C1 segment of cervical spinal cord (tissue), 14 donors: ENCODE data around the gene TPP2.

Experiments
- DNase-seq, 14 donors: peaks; one replicate each; lab custom pipeline; 2025; lab: John Stamatoyannopoulos, UW

Gene TPP2

DNA sequence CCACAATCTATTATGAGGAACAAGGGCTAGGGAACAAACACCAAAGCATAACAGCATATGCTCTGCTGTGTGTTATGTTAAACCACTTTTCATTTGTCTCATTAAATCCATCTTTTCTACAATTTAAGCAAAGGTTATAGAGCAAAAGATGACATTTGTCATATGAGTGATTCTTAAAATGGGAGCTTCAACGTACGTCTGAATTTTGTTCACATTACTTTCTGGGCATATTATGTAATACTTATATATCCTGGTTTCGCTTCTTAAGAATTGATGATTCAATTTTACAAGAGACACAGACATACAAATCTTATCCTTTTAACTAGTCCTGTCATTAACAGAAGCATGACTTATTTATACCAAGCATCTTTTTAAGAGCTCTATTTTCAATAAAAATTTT is 3.3 kb upstream of the TPP2 start:
- no peak for DNase-seq

DNA sequence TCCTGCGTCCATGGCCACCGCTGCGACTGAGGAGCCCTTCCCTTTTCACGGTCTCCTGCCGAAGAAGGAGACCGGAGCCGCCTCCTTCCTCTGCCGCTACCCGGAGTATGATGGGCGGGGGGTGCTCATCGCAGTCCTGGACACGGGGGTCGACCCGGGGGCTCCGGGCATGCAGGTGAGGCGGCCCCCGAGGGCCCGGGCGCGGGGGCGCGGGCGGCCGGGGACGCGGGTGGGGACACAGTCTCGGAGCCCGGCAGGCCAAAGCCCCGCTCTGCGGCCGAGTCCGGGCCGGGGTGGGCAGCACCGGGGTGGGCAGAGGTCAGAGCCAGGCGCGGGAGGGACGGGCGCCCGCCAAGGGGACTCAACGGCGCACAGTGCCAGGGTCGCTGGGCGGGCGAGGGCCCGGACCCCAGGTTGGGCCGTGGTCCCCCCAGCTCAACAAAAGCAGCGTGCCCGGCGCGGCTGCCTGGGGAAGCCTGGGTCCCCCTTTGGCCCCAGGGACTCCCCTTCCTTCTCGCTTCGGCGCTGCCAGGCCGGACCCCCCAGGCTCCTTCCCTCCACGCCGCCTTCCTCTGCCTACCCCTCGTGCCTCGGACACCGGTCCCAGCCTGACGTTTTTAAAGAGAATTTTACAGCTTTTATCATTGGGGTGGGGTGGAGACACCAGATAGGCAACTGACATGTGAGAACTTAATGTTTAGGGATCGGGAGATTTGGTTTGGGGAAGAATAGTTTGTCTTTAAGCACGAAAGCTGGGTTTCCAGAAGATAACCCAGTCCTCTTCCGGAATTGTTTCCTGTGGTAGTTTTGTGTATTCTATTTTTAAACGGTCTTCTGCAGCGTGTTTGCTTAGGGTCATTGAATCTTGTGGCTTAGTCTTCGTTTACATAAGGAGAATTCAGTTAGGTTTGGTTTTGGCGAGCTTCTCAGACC is 509 bp downstream of the TPP2 start:
- peak in 6 of 14 donors; percentile 9 to 53 (median 48) for DNase-seq

DNA sequence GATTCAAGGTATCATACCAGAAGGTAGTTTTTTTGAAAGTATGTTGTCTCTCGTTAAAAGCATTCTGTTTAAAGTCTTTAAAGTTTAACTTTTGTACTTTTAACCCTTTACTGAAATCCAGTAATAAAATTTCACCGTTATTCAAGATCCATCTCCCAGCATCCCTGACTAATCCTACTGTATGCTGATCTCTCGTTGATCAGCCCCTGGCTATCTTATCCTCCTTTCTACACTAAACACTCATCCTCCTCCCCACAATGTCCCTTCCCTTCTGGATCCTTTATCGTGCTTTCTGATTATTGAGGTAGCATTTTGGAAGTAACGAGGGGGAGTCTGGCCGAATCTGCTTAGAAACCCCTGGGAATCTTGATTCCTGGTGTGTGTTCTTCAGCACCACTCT is 1.3 kb downstream of the TPP2 start:
- DNase-seq, result no peak

DNA sequence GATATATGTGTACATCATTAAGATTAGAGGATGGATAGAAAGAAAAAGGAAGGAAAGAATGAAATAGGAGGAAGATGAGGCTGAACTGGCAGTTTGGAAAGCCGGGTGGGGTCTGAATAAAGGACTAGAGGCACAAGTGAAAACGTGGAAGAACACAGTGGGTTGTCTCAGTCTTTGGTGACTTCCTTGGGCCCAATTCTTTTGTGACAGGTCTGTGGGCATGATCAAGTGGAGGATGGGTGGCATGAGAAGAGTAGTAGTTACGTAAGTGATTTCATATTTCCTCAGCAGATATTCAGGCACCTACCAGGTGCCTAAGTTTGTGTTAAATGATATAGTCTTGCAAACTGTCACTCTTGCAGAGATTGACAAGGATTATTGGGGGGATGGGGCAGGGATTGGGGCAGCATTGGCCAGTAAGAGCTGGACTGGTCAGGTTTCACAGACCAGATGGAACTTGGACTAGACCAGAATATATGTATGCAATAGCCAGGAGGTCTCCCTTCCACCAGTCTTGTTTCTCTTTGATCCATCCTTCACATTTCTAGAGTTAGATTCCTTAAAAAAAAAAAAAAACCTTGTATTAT is 2.7 kb downstream of the TPP2 start:
- no peak for DNase-seq

DNA sequence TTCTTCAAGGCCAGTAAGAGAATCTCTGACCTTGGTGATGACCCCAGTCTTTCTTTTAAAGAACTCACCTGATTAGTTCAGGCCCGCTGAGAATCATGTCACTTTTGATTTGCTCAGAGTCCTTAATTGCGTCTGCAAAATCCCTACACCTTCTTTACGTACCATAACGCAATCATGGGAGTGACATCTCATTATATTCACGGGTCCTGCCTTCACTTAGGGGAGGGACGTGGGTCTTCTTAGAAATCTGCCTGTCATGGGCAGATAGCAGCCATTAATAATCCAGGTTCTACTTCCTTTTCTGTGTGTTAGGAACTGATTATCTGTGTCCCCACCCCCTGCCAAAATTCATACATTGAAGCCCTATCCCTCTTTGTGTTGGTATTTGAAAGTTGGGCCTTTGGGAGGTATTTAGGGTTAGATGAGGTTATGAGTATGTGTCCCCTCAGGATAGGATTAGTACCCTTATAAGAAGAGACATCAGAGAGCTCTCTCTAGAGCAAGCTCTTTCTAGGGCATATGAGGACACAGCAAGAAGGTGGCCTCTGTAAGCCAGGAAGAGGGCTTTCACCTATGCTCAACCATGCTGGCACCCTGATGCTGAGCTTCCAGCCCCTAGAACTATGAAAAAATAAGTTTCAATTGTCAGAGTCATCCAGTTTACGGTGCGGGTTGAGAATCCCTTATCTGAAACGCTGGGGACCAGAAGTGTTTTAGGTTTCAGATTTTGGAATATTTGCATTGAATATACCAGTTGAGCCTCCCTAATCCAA is 9.9 kb downstream of the TPP2 start:
- no peak for DNase-seq

DNA sequence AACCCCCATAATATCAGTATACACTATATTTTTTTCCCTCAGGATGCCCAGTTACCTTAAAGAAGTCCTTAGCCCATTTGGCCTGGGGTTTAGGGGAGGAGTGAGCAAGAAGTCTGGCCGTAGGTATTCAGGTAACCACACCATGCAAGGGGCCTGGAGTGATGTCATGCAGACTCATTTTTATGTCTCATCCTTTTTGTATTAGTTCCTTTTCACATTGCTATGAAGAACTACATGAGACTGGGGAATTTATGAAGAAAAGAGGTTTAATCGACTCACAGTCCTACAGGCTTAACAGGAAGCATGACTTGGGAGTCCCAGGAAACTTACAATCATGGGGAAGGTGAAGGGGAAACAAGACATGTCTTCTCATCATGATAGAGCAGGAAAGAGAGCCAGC is 12.2 kb downstream of the TPP2 start:
- no peak for DNase-seq

DNA sequence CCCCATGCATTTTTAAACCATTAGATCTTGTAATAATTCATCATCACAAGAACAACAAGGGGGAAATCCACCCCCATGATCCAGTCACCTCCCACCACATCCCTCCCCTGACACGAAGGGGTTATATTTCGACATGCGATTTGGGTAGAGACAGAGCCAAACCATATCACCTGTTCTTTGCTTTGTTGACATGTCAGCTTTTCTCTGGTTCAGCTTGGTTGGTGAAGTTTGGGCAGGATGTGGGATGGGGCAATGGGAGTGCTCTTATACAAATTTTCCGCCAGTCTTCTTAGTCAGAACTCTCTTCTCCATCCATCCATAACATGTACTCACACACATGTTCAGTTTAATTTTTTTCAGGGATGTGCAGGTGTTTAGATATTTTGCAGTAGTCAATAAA is 12.9 kb downstream of the TPP2 start:
- no peak for DNase-seq

DNA sequence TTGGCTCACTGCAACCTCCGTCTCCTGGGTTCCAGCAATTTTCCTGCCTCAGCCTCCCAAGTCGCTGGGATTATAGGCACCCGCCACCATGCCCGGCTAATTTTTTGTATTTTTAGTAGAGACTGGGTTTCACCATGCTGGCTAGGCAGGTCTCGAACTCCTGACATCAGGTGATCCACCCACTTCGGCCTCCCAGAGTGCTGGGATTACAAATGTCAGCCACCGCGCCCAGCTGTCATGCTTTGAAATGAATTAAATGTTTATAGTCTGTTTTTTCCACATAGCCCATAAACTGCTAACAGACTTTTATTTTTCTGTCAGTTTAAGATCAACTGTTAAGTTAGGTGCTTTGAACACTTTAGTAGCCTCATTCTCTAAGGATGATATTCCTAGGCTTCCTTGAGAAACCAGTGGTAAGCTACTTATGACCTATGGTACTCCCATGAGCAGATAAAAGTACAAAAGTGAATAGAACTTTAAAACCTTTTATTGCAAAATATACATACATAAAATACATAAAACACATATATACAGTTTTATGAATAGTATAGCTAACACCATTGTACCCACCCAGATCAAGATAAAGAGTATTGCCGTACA is 13.6 kb downstream of the TPP2 start:
- DNase-seq, result no peak

DNA sequence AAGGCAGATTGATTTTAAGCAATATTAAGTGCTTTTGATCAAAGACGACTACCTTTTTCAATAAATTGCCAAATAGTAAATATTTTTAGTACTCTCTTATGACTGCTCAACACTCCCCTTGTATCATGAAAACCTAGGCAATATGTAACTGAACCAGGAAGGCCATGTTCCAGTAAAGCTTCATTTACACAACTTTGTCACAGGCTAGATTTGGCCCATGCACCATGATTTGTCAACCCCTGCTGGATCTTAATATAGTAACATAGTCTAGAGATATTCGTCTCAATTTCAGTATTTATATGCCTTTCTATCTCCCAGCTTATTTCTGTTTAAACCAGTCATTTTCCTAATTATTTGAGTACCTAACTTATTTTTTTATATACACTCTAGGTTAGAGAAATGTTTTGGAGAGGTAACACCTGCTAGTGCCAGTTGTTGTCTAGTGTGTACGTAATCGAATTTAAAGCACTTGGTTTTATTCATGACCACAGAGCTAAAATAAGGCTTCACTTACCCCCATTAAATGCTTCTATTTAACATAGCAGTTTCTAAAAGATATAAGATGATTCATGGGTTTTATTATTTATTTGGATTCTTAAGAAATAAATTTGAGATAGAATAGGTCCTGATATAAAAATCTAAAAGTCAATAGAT is 21.0 kb downstream of the TPP2 start:
- DNase-seq, result no peak

DNA sequence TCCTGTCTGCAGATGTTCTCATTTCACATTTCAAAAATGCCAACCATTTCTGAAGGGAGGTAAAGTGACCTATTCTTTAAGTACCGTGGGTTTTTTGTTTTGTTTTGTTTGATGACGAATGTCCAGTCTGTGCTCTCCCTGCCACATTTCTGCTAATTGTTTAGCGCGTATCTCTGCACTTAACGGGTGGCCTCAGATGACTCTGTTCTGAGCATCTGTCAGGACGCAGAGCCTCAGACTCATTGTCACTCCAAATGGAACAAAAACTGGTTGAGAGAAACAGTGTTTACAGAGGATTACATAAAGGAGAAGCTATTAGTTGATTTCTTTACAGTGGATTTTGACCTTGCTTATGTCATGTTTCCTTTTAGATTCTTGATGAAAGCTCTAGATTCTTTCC is 23.7 kb downstream of the TPP2 start:
- DNase-seq, result no peak

DNA sequence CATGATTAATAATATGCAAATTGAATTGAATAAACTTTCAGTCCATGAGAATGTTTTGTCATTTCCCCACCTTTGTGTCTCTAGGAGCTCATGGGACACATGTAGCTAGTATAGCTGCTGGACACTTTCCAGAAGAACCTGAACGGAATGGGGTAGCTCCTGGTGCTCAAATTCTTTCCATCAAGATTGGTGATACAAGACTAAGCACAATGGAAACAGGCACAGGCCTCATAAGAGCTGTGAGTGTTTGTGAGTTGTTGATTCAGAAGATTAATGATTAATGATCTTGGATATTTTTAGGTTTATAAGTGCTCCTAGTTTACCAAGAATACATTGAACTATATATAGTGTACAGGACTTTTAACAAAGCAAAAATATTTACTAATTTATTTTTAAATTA is 30.1 kb downstream of the TPP2 start:
- no peak for DNase-seq

DNA sequence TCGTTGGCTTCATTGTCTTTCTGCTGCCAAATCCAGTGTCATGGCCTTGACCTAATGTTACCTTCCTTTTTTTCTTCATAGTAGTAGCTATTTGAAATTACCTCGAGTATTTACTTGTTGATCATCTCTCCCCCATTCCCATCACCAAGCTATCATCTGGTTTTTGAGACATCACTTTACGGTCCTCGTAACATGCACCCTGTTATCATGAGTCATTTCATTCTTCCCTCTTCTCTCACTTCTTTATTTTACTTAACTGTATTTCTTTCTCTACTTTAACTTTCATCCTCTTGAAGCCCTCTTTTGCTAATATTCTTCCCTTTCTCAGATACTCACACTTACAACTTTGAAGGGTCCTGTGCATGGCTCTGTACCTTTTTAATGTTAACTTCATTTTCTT is 31.8 kb downstream of the TPP2 start:
- no peak for DNase-seq

DNA sequence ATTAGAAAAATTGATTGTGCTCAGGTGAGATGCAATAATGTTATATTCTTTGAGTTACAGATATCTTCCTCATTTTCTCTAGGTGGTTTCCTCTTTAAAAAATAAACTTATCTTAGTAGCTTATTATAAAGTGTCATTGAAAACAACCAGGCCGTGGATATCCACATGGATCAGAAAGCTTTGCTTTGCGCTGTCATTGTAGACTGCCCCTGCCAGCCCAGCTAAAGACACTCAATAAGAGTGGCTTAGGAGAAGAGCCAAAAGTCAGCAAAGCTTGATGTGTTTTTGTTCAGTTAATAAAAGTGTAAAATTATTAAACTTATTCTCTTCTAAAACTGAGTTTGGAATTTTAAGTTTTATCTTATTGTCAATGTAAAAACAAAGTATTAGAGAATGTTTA is 34.4 kb downstream of the TPP2 start:
- DNase-seq, result no peak

DNA sequence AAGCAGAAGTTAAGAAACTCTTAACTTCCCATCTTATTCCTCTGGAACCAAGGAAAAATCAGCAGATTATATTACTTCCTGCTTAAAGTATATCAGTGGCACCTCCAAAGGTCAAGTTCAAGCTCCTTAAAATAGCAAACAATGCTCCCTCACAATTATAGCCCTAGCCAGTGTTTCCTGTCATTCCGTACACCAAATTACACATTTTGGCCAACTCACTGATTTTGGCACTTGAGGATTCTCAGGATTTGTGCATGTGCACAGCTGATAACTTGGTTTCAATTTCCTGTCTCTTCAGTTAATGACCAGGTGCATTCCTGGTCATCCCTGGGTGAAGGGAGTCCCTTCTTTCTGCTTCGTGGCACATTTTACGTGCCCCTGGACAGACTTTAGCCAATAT is 42.0 kb downstream of the TPP2 start:
- DNase-seq, result no peak

DNA sequence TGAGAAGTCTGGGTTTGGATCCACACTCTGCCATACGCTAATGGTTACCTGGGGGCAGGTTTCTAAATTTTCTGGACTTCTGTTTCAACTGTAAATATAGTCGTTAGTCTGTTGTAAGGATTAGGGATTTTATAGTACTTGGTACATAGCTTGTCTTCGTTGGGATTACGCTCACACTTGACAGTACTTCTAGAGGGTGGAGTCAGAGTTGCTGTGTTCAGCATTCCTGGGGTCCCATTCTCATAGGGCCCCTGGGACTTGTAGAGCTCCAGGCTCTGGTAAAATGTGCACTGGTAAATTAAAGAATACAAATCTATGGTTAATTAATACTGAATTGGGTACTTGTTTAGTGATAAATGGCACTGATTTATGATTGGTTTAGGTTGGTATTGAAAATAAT is 45.2 kb downstream of the TPP2 start:
- no peak for DNase-seq

DNA sequence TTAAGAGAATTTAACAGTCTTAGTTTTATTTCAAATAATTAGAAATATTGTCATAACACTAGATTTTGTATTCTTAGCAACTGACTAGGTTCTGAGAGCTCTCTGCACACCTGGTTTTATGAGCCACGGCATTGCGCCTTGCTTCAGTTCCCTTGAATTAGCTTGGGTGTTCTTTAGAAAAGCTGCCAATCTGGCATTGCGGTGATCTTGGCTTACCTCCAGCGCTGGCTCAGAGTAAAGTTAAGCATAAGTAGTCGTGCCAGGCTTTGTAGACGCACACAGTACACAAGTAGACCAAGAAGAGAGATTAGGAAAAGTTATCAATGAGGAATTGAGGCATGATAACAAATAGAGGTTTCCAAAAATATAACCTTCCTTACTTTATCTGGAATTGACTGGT is 45.7 kb downstream of the TPP2 start:
- peak in 4 of 14 donors; percentile 0 to 57 (median 6) for DNase-seq

DNA sequence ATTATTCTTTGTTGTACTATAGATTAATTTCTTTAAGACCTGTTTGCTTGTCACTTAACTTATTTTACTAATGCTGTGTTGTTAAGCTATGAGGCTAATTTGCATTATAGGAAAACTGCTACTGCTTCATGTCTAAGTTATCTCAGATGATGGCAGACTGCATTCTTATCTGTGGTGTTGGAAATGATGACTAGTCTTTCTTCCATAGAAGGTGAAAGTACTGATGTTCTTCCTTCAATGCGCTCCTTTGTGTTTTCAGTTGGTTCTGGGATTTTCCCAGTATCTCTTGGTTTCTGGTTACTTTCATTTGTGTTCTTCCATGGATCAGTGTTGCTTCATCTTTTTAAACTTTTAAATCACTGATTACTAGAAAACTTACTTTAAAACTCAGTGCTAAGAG is 46.9 kb downstream of the TPP2 start:
- no peak for DNase-seq

DNA sequence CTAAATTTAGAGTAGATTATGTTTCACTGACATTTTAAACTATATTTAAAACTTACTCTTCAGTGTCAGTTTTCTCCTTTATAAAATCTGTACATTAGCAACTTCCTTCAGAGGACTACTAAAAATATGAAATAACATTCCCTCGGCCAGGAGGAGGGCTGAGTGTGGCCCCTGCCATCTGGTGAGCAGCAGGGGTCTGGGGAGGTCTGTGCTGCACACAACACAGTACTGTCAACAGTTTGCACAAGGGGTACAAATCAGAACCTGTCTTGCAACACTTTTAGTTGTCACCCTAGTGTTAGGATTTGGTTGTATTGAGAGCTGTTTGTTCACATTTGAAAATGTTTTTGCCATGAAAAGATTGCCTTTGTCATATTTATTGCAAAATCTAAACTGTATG is 48.9 kb downstream of the TPP2 start:
- peak in 1 of 14 donors; percentile 47 for DNase-seq

DNA sequence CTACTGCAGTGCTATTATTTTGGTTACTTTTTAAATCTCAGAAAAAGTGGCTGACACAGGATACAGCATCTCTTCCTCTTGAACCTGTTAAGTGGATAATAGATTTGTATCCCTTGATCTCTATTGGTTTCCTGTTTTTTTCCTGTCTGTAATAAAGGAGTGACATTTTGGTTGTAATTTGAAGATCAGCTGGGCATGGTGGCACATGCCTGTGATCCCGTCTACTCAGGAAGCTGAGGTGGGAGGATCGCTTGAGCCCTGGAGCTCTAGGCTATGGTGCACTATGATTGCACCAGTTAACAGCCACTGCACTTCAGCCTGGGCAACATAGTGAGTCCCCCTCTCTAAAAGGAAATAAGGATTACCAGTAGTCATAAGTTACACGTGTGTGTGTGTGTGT is 51.3 kb downstream of the TPP2 start:
- no peak for DNase-seq

DNA sequence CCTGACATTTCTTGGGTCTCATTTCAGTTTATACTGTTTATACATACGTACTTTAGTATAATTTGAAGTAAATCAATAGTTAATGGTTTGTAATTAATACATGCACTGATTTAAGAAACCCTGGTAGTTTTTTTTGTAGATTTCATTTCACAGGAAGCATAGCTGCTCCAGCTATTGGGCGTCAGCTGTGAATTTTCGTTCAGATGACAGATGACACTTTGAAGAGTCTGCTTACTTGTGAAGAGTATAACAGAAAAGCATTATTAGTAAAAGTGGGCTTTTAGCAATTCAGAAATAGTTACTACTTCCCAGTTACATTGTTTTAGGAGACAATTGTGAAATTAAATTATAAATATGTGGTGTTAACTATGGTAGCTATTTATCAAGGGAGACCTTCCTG is 53.7 kb downstream of the TPP2 start:
- no peak for DNase-seq

DNA sequence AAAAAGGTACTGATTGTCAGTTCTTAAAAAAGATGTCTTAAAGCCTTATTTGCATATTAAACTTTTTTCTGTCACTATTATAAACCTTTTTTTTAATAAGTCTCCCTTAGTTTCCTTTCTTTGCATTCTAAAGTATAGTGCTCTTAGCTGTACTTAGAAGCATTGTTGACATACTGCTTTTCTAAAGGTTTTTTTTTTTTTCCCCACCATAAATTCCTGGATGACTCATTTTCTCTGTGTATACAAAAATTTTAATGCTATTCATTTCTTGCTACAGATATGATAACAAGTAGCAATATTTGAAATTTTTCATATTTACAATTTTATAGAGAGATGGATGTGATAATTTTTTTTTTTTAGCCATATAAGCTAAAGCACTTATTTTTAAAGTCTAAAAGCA is 54.6 kb downstream of the TPP2 start:
- no peak for DNase-seq

DNA sequence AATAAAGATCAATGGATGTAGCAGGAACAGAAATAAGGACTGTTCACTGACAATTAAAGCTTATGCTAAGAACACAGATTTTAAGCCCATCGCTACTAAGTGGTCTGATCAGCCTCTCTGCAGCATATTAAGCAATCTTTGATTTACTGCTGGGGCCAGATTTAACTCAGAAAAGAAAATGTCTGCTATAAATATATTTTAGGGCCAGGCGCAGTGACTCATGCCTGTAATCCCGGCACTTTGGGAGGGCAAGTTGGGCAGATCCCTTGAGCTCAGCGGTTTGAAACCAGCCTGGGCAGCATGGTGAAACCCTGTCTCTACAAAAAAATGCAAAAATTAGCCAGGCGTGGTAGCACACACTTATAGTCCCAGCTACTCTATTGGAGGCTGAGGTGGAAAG is 55.1 kb downstream of the TPP2 start:
- DNase-seq, result no peak
